ENCODE results near the gene CDCA7. TPM values are rescaled to one million over a fixed set of nuclear protein-coding genes. Genes with fewer than 3 reads are reported as not detected.
A peak's percentile ranks its signal among the peaks of the same experiment; 100 is the strongest.

The CDCA7 gene
- total and polyA plus RNA-seq, 7 donors, result 0.35 to 9.2 (median 2.2) TPM

DNA sequence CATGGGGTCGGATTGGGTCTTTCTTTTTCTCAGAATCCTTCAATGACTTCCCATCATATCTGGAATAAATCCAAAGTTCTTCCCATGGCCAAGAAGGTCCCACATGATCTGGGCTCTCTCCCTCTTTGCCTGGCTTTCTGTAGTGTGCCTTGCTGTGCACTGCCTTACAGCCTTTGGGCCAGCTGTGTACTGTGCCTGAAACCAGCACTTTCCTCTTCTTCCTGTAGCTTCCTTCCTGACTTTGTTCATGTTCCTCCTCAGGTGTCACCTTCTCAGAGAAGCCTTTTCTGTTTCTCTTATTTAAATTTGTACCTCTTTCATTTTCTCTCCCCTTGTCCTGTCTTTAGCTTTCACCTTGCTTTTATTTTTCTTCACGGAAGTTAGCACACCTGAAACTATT lies 4.3 kb upstream of the CDCA7 start:
- intact Hi-C loops (cut with DNase I), result loop anchor here (5.0 to 10.0 kb wide), 3 partner anchors 123 to 376 kb away; no protein-coding TSS in a partner anchor
- Histone ChIP-seq H3K4me1 (peaks cover 6% of the 10 kb centered on the region), H3K27me3 (ENCODE audit: insufficient read depth in 3 of 3, low read length in 2 of 3) (peaks cover 0 to 13% (median 0%) of the 10 kb centered on the region in 3 donors), H3K4me3 (no peak overlapping the region), H3K36me3 (ENCODE audit: insufficient read depth in 1 of 2, low read depth in 1 of 2) (no peaks in the 10 kb centered on the region), H3K27ac (no peak overlapping the region), H3K9me3 (peaks cover 5% of the 10 kb centered on the region)
- TF ChIP-seq, protein P1, sequence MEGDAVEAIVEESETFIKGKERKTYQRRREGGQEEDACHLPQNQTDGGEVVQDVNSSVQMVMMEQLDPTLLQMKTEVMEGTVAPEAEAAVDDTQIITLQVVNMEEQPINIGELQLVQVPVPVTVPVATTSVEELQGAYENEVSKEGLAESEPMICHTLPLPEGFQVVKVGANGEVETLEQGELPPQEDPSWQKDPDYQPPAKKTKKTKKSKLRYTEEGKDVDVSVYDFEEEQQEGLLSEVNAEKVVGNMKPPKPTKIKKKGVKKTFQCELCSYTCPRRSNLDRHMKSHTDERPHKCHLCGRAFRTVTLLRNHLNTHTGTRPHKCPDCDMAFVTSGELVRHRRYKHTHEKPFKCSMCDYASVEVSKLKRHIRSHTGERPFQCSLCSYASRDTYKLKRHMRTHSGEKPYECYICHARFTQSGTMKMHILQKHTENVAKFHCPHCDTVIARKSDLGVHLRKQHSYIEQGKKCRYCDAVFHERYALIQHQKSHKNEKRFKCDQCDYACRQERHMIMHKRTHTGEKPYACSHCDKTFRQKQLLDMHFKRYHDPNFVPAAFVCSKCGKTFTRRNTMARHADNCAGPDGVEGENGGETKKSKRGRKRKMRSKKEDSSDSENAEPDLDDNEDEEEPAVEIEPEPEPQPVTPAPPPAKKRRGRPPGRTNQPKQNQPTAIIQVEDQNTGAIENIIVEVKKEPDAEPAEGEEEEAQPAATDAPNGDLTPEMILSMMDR (IDR thresholded peaks at IDR 0.05), result no peak
- DNase-seq (no peak), ATAC-seq (no peak)
- WGBS, 3 donors, result 56 to 65% (median 58%) methylated on average over 2 of the region's 2 CpGs

DNA sequence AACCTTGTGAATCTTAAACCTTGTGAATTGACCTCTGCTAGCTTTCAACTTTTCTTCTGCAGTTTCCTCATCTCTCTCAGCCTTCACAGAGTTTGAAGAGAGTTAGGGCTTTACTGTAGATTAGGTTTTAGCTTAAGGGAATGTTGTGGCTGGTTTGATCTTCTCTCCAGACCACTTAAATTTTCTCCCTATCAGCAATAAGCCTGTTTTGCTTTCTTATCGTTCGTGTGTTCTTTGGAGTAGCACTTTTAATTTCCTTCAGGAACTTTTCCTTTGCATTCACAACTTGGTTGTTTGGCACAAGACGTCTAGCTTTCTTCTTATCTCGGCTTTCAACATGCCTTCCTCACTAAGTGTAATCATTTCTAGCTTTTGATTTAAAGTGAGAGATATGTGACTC lies 2.8 kb upstream of the CDCA7 start:
- TF ChIP-seq, protein P1 (IDR thresholded peaks at IDR 0.05), result no peak
- H3K4me3 ChIP-seq, result no peak overlapping the region
- intact Hi-C loops (cut with DNase I), result loop anchor here (5.0 to 10.0 kb wide), 3 partner anchors 125 to 377 kb away; no protein-coding TSS in a partner anchor
- no peaks in the 10 kb centered on the region for H3K36me3 ChIP-seq (ENCODE audit: insufficient read depth in 1 of 2, low read depth in 1 of 2)
- H3K27ac ChIP-seq, result no peak overlapping the region
- H3K9me3 ChIP-seq, result no peaks in the 10 kb centered on the region
- WGBS, 3 donors, result 84 to 86% (median 84%) methylated on average over 4 of the region's 4 CpGs
- DNase-seq (no peak), ATAC-seq (no peak)
- peaks cover 12% of the 10 kb centered on the region for H3K4me1 ChIP-seq
- H3K27me3 ChIP-seq (ENCODE audit: insufficient read depth in 3 of 3, low read length in 2 of 3), result peaks cover 0 to 13% (median 0%) of the 10 kb centered on the region in 3 donors

DNA sequence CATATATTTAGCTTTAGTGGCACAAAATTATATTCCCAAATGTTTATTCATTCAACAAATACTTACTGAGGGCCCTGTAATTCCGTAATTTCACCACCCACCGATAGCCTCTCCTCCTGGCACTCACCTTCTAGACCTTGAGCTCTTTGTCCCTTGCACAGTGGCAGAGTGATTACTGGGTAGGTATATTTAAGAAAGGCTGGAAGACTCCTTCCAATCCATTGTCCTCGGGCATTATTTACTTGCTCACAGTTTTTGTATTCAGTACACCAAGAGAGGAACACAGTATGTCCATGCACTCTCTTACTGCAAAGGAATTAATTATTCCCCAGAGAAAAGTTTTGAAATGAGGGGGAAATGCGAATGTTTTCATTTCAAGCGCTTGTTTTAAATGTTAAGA lies 1.1 kb upstream of the CDCA7 start:
- no peaks in the 10 kb centered on the region for H3K36me3 ChIP-seq (ENCODE audit: insufficient read depth in 1 of 2, low read depth in 1 of 2)
- TF ChIP-seq, protein P1 (IDR thresholded peaks at IDR 0.05), result no peak
- no peak overlapping the region for H3K27ac ChIP-seq
- WGBS, 3 donors, result 53 to 60% (median 57%) methylated on average over 5 of the region's 5 CpGs
- peaks cover 12% of the 10 kb centered on the region for H3K4me1 ChIP-seq
- H3K27me3 ChIP-seq (ENCODE audit: insufficient read depth in 3 of 3, low read length in 2 of 3), result peaks cover 0 to 13% (median 0%) of the 10 kb centered on the region in 3 donors
- H3K4me3 ChIP-seq, result peak overlapping the region; percentile 96
- intact Hi-C loops (cut with DNase I), result loop anchor here (5.0 to 10.0 kb wide), 3 partner anchors 126 to 379 kb away; no protein-coding TSS in a partner anchor
- no peak for DNase-seq
- H3K9me3 ChIP-seq, result no peaks in the 10 kb centered on the region
- no peak for ATAC-seq

DNA sequence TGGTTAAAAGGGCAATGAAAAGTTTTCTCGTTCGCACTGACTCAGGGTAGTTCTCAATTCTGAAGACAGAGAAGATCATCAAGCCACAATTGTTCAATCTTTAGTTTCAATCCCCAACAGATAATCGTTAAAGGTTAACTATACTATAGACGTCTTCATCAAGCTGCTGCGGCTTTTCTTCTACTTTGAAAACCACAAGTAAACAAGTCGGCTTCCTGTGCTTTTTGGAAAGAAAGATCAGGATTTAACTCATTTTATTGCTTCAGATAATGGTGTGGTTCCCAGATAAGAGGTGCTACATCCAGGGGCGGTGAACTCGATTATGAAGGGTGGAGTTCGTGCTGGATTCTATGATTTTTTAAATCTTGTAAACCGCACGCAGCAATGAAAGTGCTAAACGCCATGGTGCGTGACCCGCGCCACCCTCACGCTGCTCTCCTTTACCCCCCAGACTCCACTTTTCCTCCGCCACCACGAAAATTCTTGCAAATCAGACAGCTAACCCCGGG lies 545 bp upstream of the CDCA7 start:
- WGBS, 3 donors, result 0 to 2% (median 1%) methylated on average over 19 of the region's 19 CpGs
- no peaks in the 10 kb centered on the region for H3K9me3 ChIP-seq

More for the DNA sequence above, 545 bp upstream of the CDCA7 start:
- TF ChIP-seq, protein P1 (IDR thresholded peaks at IDR 0.05), result no peak
- peak overlapping the region; percentile 96 for H3K4me3 ChIP-seq
- H3K4me1 ChIP-seq, result peaks cover 12% of the 10 kb centered on the region
- peaks cover 0 to 4% of the 10 kb centered on the region in 2 donors for H3K36me3 ChIP-seq (ENCODE audit: insufficient read depth in 1 of 2, low read depth in 1 of 2)
- no peak for DNase-seq
- intact Hi-C loops (cut with DNase I), result loop anchor here (5.0 to 10.0 kb wide), 3 partner anchors 127 to 379 kb away; no protein-coding TSS in a partner anchor
- H3K27ac ChIP-seq, result peak overlapping the region; percentile 87
- no peak for ATAC-seq
- peaks cover 0 to 13% (median 0%) of the 10 kb centered on the region in 3 donors for H3K27me3 ChIP-seq (ENCODE audit: insufficient read depth in 3 of 3, low read length in 2 of 3)

Data from psoas muscle (tissue), 8 donors.